ENCODE results near the gene ERGIC3. TPM values are rescaled to one million over a fixed set of nuclear protein-coding genes. Genes with fewer than 3 reads are reported as not detected.

The ERGIC3 gene
- total and polyA plus RNA-seq, 2 of the 13 experiments (the other 11 are each of a cell fraction or from before 2014, with no cell fraction given) = 407 to 670 TPM

DNA sequence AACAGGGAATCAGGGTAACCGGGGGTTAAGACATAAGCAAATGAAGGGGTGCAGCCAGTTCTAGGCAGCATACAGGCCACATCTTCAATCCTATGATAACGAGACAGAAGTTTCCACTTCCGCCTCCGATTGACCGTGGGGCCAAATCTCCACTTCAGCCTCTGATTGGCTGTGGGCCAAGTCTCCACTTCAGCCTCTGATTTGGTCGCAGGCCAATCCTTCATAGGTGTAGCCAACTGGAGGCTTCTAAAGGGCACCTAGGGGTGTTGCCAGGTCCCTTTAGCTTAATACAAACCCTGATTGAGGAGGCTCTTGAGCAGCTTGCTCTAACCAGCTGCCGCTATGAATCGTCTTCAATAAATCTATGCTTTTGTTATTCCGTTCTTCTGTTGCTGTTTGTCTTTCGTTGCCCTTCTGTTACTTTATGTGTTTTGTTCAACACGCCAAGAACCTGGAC lies 2.1 kb upstream of the ERGIC3 start (continued):
- TF ChIP-seq DR1 (CRISPR knock-in tag; IDR thresholded peaks at IDR 0.05) (no peak), ELF4 (CRISPR knock-in tag; IDR thresholded peaks at IDR 0.05; ENCODE audit: borderline replicate concordance) (peak; percentile 50; the same call in 1 of the 2 replicates), CREB1 (IDR thresholded peaks at IDR 0.05) (0 out of 2 replicates have a peak, but pooled peaks have one; percentile 22), CREB1 (CRISPR knock-in tag; IDR thresholded peaks at IDR 0.05) (peak; percentile 66), ZNF333 (CRISPR knock-in tag; IDR thresholded peaks at IDR 0.05; ENCODE audit: borderline replicate concordance) (no peak), RFXAP (CRISPR knock-in tag; IDR thresholded peaks at IDR 0.05; ENCODE audit: borderline replicate concordance) (peak; percentile 78), KDM2A (CRISPR knock-in tag; IDR thresholded peaks at IDR 0.05; ENCODE audit: borderline replicate concordance, low read depth) (no peak), ZNF501 (CRISPR knock-in tag; IDR thresholded peaks at IDR 0.05) (no peak), ZBTB20 (CRISPR knock-in tag; IDR thresholded peaks at IDR 0.05; ENCODE audit: borderline replicate concordance, low read depth) (peak; percentile 52; the same call in 1 of the 2 replicates), PTBP1 (IDR thresholded peaks at IDR 0.05; ENCODE audit: low read depth, low read length, poor library complexity, severe bottlenecking) (no peak), ZNF678 (CRISPR knock-in tag; IDR thresholded peaks at IDR 0.05) (no peak), SRSF9 (IDR thresholded peaks at IDR 0.05; ENCODE audit: borderline replicate concordance, insufficient read depth, low read depth, low read length, poor library complexity, severe bottlenecking) (no peak), ZNF230 (CRISPR knock-in tag; IDR thresholded peaks at IDR 0.05) (peak; percentile 61; the same call in 1 of the 2 replicates), RBM22 (optimal IDR thresholded peaks at IDR 0.05; ENCODE audit: low read length) (no peak), HMGA1 (CRISPR knock-in tag; conservative IDR thresholded peaks at IDR 0.05) (no peak), ZNF326 (CRISPR knock-in tag; IDR thresholded peaks at IDR 0.05; ENCODE audit: borderline replicate concordance) (no peak), ZGPAT (CRISPR knock-in tag; IDR thresholded peaks at IDR 0.05) (no peak), ZNF709 (CRISPR knock-in tag; IDR thresholded peaks at IDR 0.05) (no peak), KDM5B (CRISPR knock-in tag; IDR thresholded peaks at IDR 0.05; ENCODE audit: borderline replicate concordance) (peak; percentile 37; the same call in 1 of the 2 replicates), RCOR2 (CRISPR knock-in tag; IDR thresholded peaks at IDR 0.05) (no peak), ZNF18 (CRISPR knock-in tag; IDR thresholded peaks at IDR 0.05; ENCODE audit: insufficient replicate concordance) (no peak), E2F5 (CRISPR knock-in tag; conservative IDR thresholded peaks at IDR 0.05) (no peak), PLRG1 (conservative IDR thresholded peaks at IDR 0.05) (no peak), CHD2 (IDR thresholded peaks at IDR 0.05; ENCODE audit: low read depth, low read length) (0 out of 2 replicates have a peak, but pooled peaks have one; percentile 26), MTA3 (CRISPR knock-in tag; IDR thresholded peaks at IDR 0.05) (no peak), POLR2A (IDR thresholded peaks at IDR 0.05; ENCODE audit: insufficient read depth in 1 of 2, low read depth in 2 of 2, low read length in 2 of 2) (peak; percentile 77 to 79), ZC3H13 (CRISPR knock-in tag; IDR thresholded peaks at IDR 0.05) (no peak), ZNF138 (CRISPR knock-in tag; IDR thresholded peaks at IDR 0.05; ENCODE audit: low read depth) (no peak), RXRA (CRISPR knock-in tag; IDR thresholded peaks at IDR 0.05) (no peak), ZNF546 (CRISPR knock-in tag; conservative IDR thresholded peaks at IDR 0.05) (no peak), CBFB (CRISPR knock-in tag; IDR thresholded peaks at IDR 0.05) (no peak)
